IMR-90 (cell line): ENCODE data around the gene FOCAD. TPM values are rescaled to one million over a fixed set of nuclear protein-coding genes. Genes with fewer than 3 reads are reported as not detected.

Source experiments
- ATAC-seq: fragments of 200-7000 bp; cut with Tn5 transposase; 2 replicates; pipeline ENCODE4 v1.9.1; 2020; ENCODE audit warnings: low read depth, mild to moderate bottlenecking, moderate library complexity
- BruUV-seq: library from RNA; stranded (reverse); fragments of 400-500 nt; replicated peaks from 2 replicates; lab custom pipeline; 2021; lab: Mats Ljungman, UMichigan
- CTCF ChIA-PET: fragments of 300-600 bp; formaldehyde crosslinking; extraction: SDS; loops from one replicate; lab custom pipeline; 2021; ENCODE audit warnings: antibody characterized with exemption; lab: Yijun Ruan, JAX
- POLR2A ChIA-PET: fragments of 300-600 bp; sonication (Branson Sonifier 250); formaldehyde crosslinking; loops from one replicate; lab custom pipeline; 2022; ENCODE audit warnings: antibody characterized with exemption; ENCODE audit not compliant: unreplicated experiment; lab: Charles Lee
- DNase-seq: peaks from one replicate; pipeline ENCODE4 v3.0.0; 2013
- H2AFZ ChIP-seq: replicated peaks from 2 replicates; pipeline ENCODE3; 2013; ENCODE audit warnings: low read length, mild to moderate bottlenecking; ENCODE audit not compliant: poor library complexity
- H2AK5ac ChIP-seq: 2 replicates; pipeline ENCODE4 v1.6.1; 2013; ENCODE audit warnings: low read depth, low read length, inconsistent platforms
- H2AK9ac ChIP-seq: replicated peaks from 2 replicates; pipeline ENCODE3; 2013; ENCODE audit warnings: mild to moderate bottlenecking, low read depth, low read length, moderate library complexity; ENCODE audit not compliant: poor library complexity
- H2BK120ac ChIP-seq: 2 replicates; pipeline ENCODE4 v1.6.1; 2013; ENCODE audit warnings: low read depth, low read length, inconsistent platforms
- H2BK15ac ChIP-seq: 3 replicates; pipeline ENCODE4 v1.6.1; 2013; ENCODE audit warnings: low read depth, low read length, inconsistent platforms
- H2BK20ac ChIP-seq: 2 replicates; pipeline ENCODE4 v1.6.1; 2013; ENCODE audit warnings: low read depth, mild to moderate bottlenecking, inconsistent platforms, low read length, moderate library complexity
- H2BK5ac ChIP-seq: 2 replicates; pipeline ENCODE4 v1.6.1; 2013; ENCODE audit warnings: mild to moderate bottlenecking, low read depth, low read length, inconsistent platforms; ENCODE audit not compliant: poor library complexity, severe bottlenecking
- H3K14ac ChIP-seq: replicated peaks from 2 replicates; pipeline ENCODE4 v1.6.1; 2013; ENCODE audit warnings: low read depth, low read length, inconsistent platforms
- H3K18ac ChIP-seq: 2 replicates; pipeline ENCODE4 v1.6.1; 2013; ENCODE audit warnings: low read depth, low read length, control low read depth
- H3K23ac ChIP-seq: 2 replicates; pipeline ENCODE4 v1.6.1; 2013; ENCODE audit warnings: low read depth, low read length, inconsistent platforms
- H3K27ac ChIP-seq: 2 replicates; pipeline ENCODE4 v1.5.1; 2013; ENCODE audit warnings: mild to moderate bottlenecking, control low read depth, low read length; ENCODE audit not compliant: insufficient read depth
- H3K27me3 ChIP-seq: 2 replicates; pipeline ENCODE4 v1.6.1; 2013; ENCODE audit warnings: low read length; ENCODE audit not compliant: control insufficient read depth, insufficient read depth
- H3K36me3 ChIP-seq: 2 replicates; pipeline ENCODE4 v1.6.1; 2013; ENCODE audit warnings: low read length, mixed read lengths; ENCODE audit not compliant: control insufficient read depth, insufficient read depth
- H3K4ac ChIP-seq: 2 replicates; pipeline ENCODE4 v1.6.1; 2013; ENCODE audit warnings: low read depth, low read length, inconsistent platforms
- H3K4me1 ChIP-seq: 2 replicates; pipeline ENCODE4 v1.6.1; 2013; ENCODE audit warnings: low read length, mixed read lengths; ENCODE audit not compliant: control insufficient read depth, insufficient read depth
- H3K4me2 ChIP-seq: 2 replicates; pipeline ENCODE4 v1.6.1; 2013; ENCODE audit warnings: low read depth, mild to moderate bottlenecking, control low read depth, low read length, moderate library complexity
- H3K4me3 ChIP-seq: 2 replicates; pipeline ENCODE4 v1.5.1; 2013; ENCODE audit warnings: low read depth, mild to moderate bottlenecking, control low read depth, low read length, moderate library complexity; ENCODE audit not compliant: insufficient read depth
- H3K56ac ChIP-seq: 2 replicates; pipeline ENCODE4 v1.6.1; 2013; ENCODE audit warnings: low read length, inconsistent platforms; ENCODE audit not compliant: insufficient read depth; ENCODE audit errors: extremely low read depth
- H3K79me1 ChIP-seq, 2 experiments: 2 replicates each; pipeline ENCODE4 v1.6.1; 2013; ENCODE audit warnings: low read length in 2 of 2, inconsistent platforms in 1 of 2, low read depth in 1 of 2
- H3K9ac ChIP-seq: 2 replicates; pipeline ENCODE4 v1.6.1; 2013; ENCODE audit warnings: low read depth, low read length, control low read depth
- H3K9me1 ChIP-seq: 2 replicates; pipeline ENCODE4 v1.6.1; 2013; ENCODE audit warnings: low read length, inconsistent platforms; ENCODE audit not compliant: insufficient read depth
- H3K9me3 ChIP-seq: 2 replicates; pipeline ENCODE4 v1.6.1; 2013; ENCODE audit warnings: low read length; ENCODE audit not compliant: control insufficient read depth, insufficient read depth
- H4K20me1 ChIP-seq: 2 replicates; pipeline ENCODE4 v1.6.1; 2013; ENCODE audit warnings: low read length, inconsistent platforms; ENCODE audit not compliant: insufficient read depth
- H4K5ac ChIP-seq: 2 replicates; pipeline ENCODE4 v1.6.1; 2013; ENCODE audit warnings: mild to moderate bottlenecking, low read depth, low read length, control low read depth
- H4K8ac ChIP-seq, 2 experiments: 2 replicates each; pipeline ENCODE4 v1.6.1; 2013; ENCODE audit warnings: low read depth in 2 of 2, low read length in 2 of 2, control low read depth in 1 of 2, inconsistent platforms in 1 of 2
- H4K91ac ChIP-seq: 2 replicates; pipeline ENCODE4 v1.6.1; 2013; ENCODE audit warnings: low read depth, low read length, inconsistent platforms; ENCODE audit not compliant: insufficient read depth
- BHLHE40 ChIP-seq: fragments of 150-350 bp; IDR thresholded peaks from 2 replicates; pipeline ENCODE4 v1.6.1; 2016; ENCODE audit warnings: mild to moderate bottlenecking, low read depth, low read length
- CHD1 ChIP-seq: IDR thresholded peaks from 2 replicates; pipeline ENCODE4 v1.6.1; 2012; ENCODE audit warnings: low read depth, low read length, improper control_type of control experiment
- CTCF ChIP-seq: conservative IDR thresholded peaks from 2 replicates; pipeline ENCODE4 v1.5.1; 2012; ENCODE audit warnings: mild to moderate bottlenecking, low read depth, low read length, improper control_type of control experiment
- ELK1 ChIP-seq: fragments of 150-350 bp; IDR thresholded peaks from 2 replicates; pipeline ENCODE4 v1.6.1; 2016; ENCODE audit warnings: low read depth, mild to moderate bottlenecking, low read length, moderate library complexity, borderline replicate concordance
- MAZ ChIP-seq: IDR thresholded peaks from 2 replicates; pipeline ENCODE4 v1.6.1; 2012; ENCODE audit warnings: low read depth, mild to moderate bottlenecking, low read length, improper control_type of control experiment, moderate library complexity, borderline replicate concordance
- MXI1 ChIP-seq: IDR thresholded peaks from 2 replicates; pipeline ENCODE4 v1.6.1; 2012; ENCODE audit warnings: low read depth, mild to moderate bottlenecking, low read length, moderate library complexity, borderline replicate concordance
- POLR2A ChIP-seq: IDR thresholded peaks from 2 replicates; pipeline ENCODE4 v1.6.1; 2012; ENCODE audit warnings: mild to moderate bottlenecking, low read depth, low read length
- RAD21 ChIP-seq: IDR thresholded peaks from 2 replicates; pipeline ENCODE4 v1.6.1; 2012; ENCODE audit warnings: low read length, improper control_type of control experiment
- RCOR1 ChIP-seq: IDR thresholded peaks from 2 replicates; pipeline ENCODE4 v1.6.1; 2012; ENCODE audit warnings: mild to moderate bottlenecking, low read length, improper control_type of control experiment; ENCODE audit not compliant: insufficient replicate concordance
- RFX5 ChIP-seq: IDR thresholded peaks from 2 replicates; pipeline ENCODE4 v1.8.0; 2012; ENCODE audit warnings: low read depth, mild to moderate bottlenecking, low read length, moderate library complexity
- WGBS, 2 experiments: methylation state at CpG; one replicate each; pipeline versions ENCODE4 v1.1.5 to v1.1.7; 2013; ENCODE audit warnings: missing lambda C conversion rate in 2 of 2; ENCODE audit not compliant: insufficient read length in 1 of 2; ENCODE audit errors: extremely low coverage in 2 of 2; 5-methylcytosine and 5-hydroxymethylcytosine counted together
- dilution Hi-C: fragments of 300-500 bp; cut with HindIII; formaldehyde crosslinking; loops from one replicate; pipeline ENCODE4 v1.14.3; 2018; ENCODE audit warnings: low sequenced_read_pairs; ENCODE audit not compliant: unreplicated experiment
- in situ Hi-C: fragments of 300-500 bp; cut with MboI; formaldehyde crosslinking; loops from 3 replicates; pipeline ENCODE4 v1.14.3; 2019; ENCODE audit warnings: low sequenced_read_pairs, inconsistent platforms, mixed read lengths
- intact Hi-C: fragments of 100-400 bp; cut with micrococcal nuclease; formaldehyde crosslinking; loops from 2 replicates; pipeline ENCODE4 v1.10.0; 2022
- polyA plus RNA-seq, 3 experiments: library from polyadenylated mRNA; depleted of rRNA; stranded (reverse); fragments of >200 nt; gene quantifications; 2 replicates each; pipeline ENCODE4 v1.2.3, GENCODE V29; 2012; ENCODE audit warnings: low replicate concordance in 1 of 3
- total RNA-seq: library from RNA; depleted of rRNA; stranded (reverse); fragments of >200 nt; gene quantifications from 2 replicates; pipeline ENCODE4 v1.2.3, GENCODE V29; 2012
- TF ChIP-seq, protein P1 (sequence below): fragments of 150-350 bp; IDR thresholded peaks from 2 replicates; pipeline ENCODE4 v1.6.1; 2017; ENCODE audit warnings: mild to moderate bottlenecking, antibody characterized with exemption, low read length, low read depth

Gene FOCAD
- total and polyA plus RNA-seq, 2 of the 4 experiments (the other 2 are of a cell fraction), result 28.8 to 91.2 TPM

- Histone ChIP-seq H3K4me3 (no peak overlapping the region), H2BK15ac (no peak overlapping the region), H2AK5ac (no peak overlapping the region), H2AK9ac (no peak overlapping the region), H3K4ac (no peak overlapping the region), H3K36me3 (peaks cover 3% of the 10 kb centered on the region; the same call in 1 of the 2 replicates), H2BK20ac (no peak overlapping the region), H3K27ac (no peak overlapping the region), H4K8ac (no peak overlapping the region), H3K4me1 (no peaks in the 10 kb centered on the region), H2AFZ (no peak overlapping the region), H4K91ac (no peak overlapping the region), H2BK5ac (no peak overlapping the region), H3K79me1 (0 out of 4 replicates have a peak, but pooled peaks cover 4 to 5% of the 10 kb centered on the region in 2 experiments), H3K9me1 (peaks cover 2% of the 10 kb centered on the region; the same call in 1 of the 2 replicates), H3K18ac (no peak overlapping the region), H3K9me3 (no peaks in the 10 kb centered on the region), H4K5ac (no peak overlapping the region), H3K4me2 (no peak overlapping the region), H3K27me3 (no peaks in the 10 kb centered on the region), H4K20me1 (no peaks in the 10 kb centered on the region), H3K9ac (no peak overlapping the region), H2BK120ac (no peak overlapping the region), H3K56ac (no peak overlapping the region), H3K14ac (no peak overlapping the region), H3K23ac (no peak overlapping the region)
- ChIA-PET POLR2A (no interaction called here), CTCF (no interaction called here)
- in situ Hi-C loops, result no loop called here
- intact Hi-C loops, result no loop called here
- TF ChIP-seq RCOR1 (no peak), RFX5 (no peak), RAD21 (no peak), CHD1 (no peak), MXI1 (no peak), POLR2A (no peak), CTCF (no peak), ELK1 (no peak), MAZ (no peak), BHLHE40 (no peak)
- TF ChIP-seq, protein P1, sequence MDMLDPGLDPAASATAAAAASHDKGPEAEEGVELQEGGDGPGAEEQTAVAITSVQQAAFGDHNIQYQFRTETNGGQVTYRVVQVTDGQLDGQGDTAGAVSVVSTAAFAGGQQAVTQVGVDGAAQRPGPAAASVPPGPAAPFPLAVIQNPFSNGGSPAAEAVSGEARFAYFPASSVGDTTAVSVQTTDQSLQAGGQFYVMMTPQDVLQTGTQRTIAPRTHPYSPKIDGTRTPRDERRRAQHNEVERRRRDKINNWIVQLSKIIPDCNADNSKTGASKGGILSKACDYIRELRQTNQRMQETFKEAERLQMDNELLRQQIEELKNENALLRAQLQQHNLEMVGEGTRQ, result no peak
- dilution Hi-C loops, result no loop called here
- no CpG with 5 or more reads among the region's 2 CpGs for WGBS, 2 experiments
- no TSS peak for BruUV-seq
- no peak for ATAC-seq
- no peak for DNase-seq
These were observed 91.6 kb downstream of the FOCAD start for GRCh38 chr9:20775683-20776082.
